ENCODE measurements around the gene CLIP1. TPM values are rescaled to one million over a fixed set of nuclear protein-coding genes. Genes with fewer than 3 reads are reported as not detected.
"Not testable (repeated sequence)": the region's sequence is repeated elsewhere in the genome, so short reads cannot be mapped to it uniquely, and the experiment has no call there.

Gene CLIP1
- total RNA-seq, 2 experiments from 2014 or later = 52.0 to 54.9 TPM

DNA sequence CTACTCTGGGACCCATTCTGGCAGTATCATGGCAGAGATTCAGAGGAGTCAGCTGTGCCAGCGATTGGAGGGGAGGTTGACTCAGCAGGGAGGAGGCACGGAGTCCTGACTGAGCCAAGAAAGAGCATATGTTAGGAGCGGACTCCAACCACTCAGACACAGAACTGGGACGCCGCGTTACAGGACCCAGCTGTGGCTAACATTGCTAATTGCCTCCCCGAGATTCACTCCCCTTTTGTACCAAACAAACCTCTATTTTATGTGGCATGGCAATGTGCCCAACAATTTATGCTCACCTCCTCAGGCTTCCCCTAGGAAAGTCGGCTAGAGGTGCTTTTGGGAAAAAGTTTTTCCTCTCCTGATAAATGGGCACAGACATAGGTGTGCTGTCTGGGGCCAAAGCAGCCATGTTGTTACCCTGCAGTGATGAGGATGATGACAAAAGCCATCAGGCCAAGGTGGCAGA is 15.2 kb upstream of the CLIP1 start:
- no peaks in the 10 kb centered on the region for H3K9me3 Mint-ChIP-seq
- CTCF ChIA-PET = no interaction called here
- no peak overlapping the region for H3K27ac ChIP-seq (ENCODE audit: low read depth in 1 of 2, low read length in 2 of 2)
- no peak overlapping the region for H3K4me3 ChIP-seq (ENCODE audit: low read length)
- intact Hi-C loops (cut with DNase I, micrococcal nuclease) = no loop called here
- no peaks in the 10 kb centered on the region for H3K36me3 ChIP-seq (ENCODE audit: insufficient read depth, low read length)
- H3K4me1 Mint-ChIP-seq (ENCODE audit: low read depth) = no peaks in the 10 kb centered on the region
- no peaks in the 10 kb centered on the region for H3K9me3 ChIP-seq (ENCODE audit: control insufficient read depth in 1 of 2, insufficient read depth in 1 of 2, low read length in 2 of 2)
- no peaks in the 10 kb centered on the region for H3K27me3 Mint-ChIP-seq
- TF ChIP-seq, protein P1, sequence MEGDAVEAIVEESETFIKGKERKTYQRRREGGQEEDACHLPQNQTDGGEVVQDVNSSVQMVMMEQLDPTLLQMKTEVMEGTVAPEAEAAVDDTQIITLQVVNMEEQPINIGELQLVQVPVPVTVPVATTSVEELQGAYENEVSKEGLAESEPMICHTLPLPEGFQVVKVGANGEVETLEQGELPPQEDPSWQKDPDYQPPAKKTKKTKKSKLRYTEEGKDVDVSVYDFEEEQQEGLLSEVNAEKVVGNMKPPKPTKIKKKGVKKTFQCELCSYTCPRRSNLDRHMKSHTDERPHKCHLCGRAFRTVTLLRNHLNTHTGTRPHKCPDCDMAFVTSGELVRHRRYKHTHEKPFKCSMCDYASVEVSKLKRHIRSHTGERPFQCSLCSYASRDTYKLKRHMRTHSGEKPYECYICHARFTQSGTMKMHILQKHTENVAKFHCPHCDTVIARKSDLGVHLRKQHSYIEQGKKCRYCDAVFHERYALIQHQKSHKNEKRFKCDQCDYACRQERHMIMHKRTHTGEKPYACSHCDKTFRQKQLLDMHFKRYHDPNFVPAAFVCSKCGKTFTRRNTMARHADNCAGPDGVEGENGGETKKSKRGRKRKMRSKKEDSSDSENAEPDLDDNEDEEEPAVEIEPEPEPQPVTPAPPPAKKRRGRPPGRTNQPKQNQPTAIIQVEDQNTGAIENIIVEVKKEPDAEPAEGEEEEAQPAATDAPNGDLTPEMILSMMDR (IDR thresholded peaks at IDR 0.05) = no peak
- DNase-seq (no peak), ATAC-seq (ENCODE audit: poor library complexity) (no peak)
- no peak overlapping the region for H3K4me3 Mint-ChIP-seq
- H3K4me1 ChIP-seq (ENCODE audit: insufficient read depth, low read length) = no peaks in the 10 kb centered on the region
- no peak overlapping the region for H3K27ac Mint-ChIP-seq
- no peaks in the 10 kb centered on the region for H3K36me3 Mint-ChIP-seq (ENCODE audit: low read depth)
- H3K27me3 ChIP-seq (ENCODE audit: control insufficient read depth in 1 of 2, insufficient read depth in 2 of 2, low read length in 2 of 2) = no peaks in the 10 kb centered on the region
- POLR2A ChIA-PET = no interaction called here

DNA sequence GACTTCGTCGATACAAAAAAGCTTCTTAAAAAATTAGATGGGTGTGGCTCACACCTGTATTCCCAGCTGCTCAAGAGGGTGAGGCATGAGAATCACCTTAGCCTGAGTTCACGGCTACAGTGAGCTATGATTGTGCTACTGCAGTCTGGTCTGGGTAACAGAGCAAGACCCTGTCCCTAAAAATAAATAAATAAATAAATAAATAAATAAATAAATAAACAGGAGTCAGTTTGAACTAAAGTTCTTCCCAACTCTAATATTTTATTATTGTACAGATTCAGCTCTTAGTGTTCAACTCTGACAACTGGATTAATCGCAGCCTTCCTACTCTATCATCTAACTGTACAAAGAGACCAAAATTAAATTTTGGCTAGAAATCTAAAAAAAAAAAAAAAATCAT is 12.7 kb upstream of the CLIP1 start:
- H3K4me1 ChIP-seq (ENCODE audit: insufficient read depth, low read length) = no peaks in the 10 kb centered on the region
- ChIA-PET CTCF (interaction anchor here (0.7 kb wide), 1 partner anchor 32 kb away, joined by 3 read pairs; no protein-coding TSS in a partner anchor), POLR2A (interaction anchor here (1.0 kb wide), 1 partner anchor 13 kb away, joined by 3 read pairs; the partner anchor contains the start of gene CLIP1)
- Mint-ChIP-seq H3K9me3 (no peaks in the 10 kb centered on the region), H3K36me3 (ENCODE audit: low read depth) (no peaks in the 10 kb centered on the region), H3K27ac (no peak overlapping the region), H3K4me1 (ENCODE audit: low read depth) (no peaks in the 10 kb centered on the region), H3K27me3 (no peaks in the 10 kb centered on the region), H3K4me3 (no peak overlapping the region)
- H3K27me3 ChIP-seq (ENCODE audit: control insufficient read depth in 1 of 2, insufficient read depth in 2 of 2, low read length in 2 of 2) = no peaks in the 10 kb centered on the region
- H3K27ac ChIP-seq (ENCODE audit: low read depth in 1 of 2, low read length in 2 of 2) = no peak overlapping the region
- H3K9me3 ChIP-seq (ENCODE audit: control insufficient read depth in 1 of 2, insufficient read depth in 1 of 2, low read length in 2 of 2) = no peaks in the 10 kb centered on the region
- H3K36me3 ChIP-seq (ENCODE audit: insufficient read depth, low read length) = no peaks in the 10 kb centered on the region
- TF ChIP-seq, protein P1 (IDR thresholded peaks at IDR 0.05) = no peak
- intact Hi-C loops (cut with DNase I, micrococcal nuclease) = no loop called here
- no peak overlapping the region for H3K4me3 ChIP-seq (ENCODE audit: low read length)
- DNase-seq (no peak), ATAC-seq (ENCODE audit: poor library complexity) (no peak)

DNA sequence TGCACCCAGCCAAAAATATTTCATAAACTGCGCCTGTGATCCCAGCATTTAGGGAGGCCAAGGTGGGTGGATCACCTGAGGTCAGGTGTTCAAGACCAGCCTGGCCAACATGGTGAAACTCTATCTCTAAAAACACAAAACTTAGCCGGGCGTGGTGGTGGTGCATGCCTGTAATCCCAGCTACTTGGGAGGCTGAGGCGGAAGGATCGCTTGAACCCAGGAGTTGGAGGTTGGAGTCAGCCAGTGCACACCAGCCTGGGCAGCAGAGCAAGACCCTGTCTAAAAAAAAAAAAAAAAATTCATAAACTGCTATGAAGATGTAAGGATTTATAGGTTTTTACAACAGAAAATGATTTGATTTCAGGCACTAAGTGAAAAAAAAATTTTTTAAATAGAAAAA is 6.6 kb upstream of the CLIP1 start:
- H3K4me1 ChIP-seq (ENCODE audit: insufficient read depth, low read length); H3K36me3 Mint-ChIP-seq (ENCODE audit: low read depth); DNase-seq; H3K27me3 Mint-ChIP-seq; POLR2A ChIA-PET; H3K27ac Mint-ChIP-seq; H3K4me3 Mint-ChIP-seq; H3K4me1 Mint-ChIP-seq (ENCODE audit: low read depth); CTCF ChIA-PET; H3K36me3 ChIP-seq (ENCODE audit: insufficient read depth, low read length); intact Hi-C loops (cut with DNase I, micrococcal nuclease); H3K27ac ChIP-seq (ENCODE audit: low read depth in 1 of 2, low read length in 2 of 2); ATAC-seq (ENCODE audit: poor library complexity); H3K27me3 ChIP-seq (ENCODE audit: control insufficient read depth in 1 of 2, insufficient read depth in 2 of 2, low read length in 2 of 2); H3K9me3 Mint-ChIP-seq; H3K9me3 ChIP-seq (ENCODE audit: control insufficient read depth in 1 of 2, insufficient read depth in 1 of 2, low read length in 2 of 2); H3K4me3 ChIP-seq (ENCODE audit: low read length): not testable (repeated sequence)

DNA sequence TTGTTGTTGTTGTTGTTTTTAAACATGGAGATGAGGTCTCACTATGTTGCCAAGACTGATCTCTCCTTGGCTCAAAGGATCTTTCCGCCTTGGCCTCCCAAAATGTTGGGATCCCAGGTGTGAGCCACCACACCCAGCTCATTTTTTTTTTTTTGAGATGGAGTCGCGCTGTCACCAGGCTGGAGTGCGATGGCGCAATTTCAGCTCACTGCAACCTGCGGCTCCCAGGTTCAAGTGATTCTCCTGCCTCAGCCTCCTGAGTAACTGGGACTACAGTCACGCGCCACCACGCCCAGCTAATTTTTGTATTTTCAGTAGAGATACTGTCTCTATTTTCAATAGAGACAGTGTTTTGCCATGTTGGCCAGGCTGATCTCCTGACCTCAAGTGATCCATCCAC is 4.9 kb upstream of the CLIP1 start:
- ChIA-PET CTCF (no interaction called here), POLR2A (no interaction called here)
- intact Hi-C loops (cut with DNase I, micrococcal nuclease) = no loop called here
- no peak for ATAC-seq (ENCODE audit: poor library complexity)
- Histone ChIP-seq H3K36me3 (ENCODE audit: insufficient read depth, low read length) (no peaks in the 10 kb centered on the region), H3K27ac (ENCODE audit: low read depth in 1 of 2, low read length in 2 of 2) (no peak overlapping the region), H3K4me3 (ENCODE audit: low read length) (no peak overlapping the region), H3K27me3 (ENCODE audit: control insufficient read depth in 1 of 2, insufficient read depth in 2 of 2, low read length in 2 of 2) (no peaks in the 10 kb centered on the region), H3K9me3 (ENCODE audit: control insufficient read depth in 1 of 2, insufficient read depth in 1 of 2, low read length in 2 of 2) (no peaks in the 10 kb centered on the region), H3K4me1 (ENCODE audit: insufficient read depth, low read length) (peaks cover 12% of the 10 kb centered on the region)
- H3K27me3 Mint-ChIP-seq = no peaks in the 10 kb centered on the region
- no peak for DNase-seq
- H3K9me3 Mint-ChIP-seq = no peaks in the 10 kb centered on the region
- TF ChIP-seq, protein P1 (IDR thresholded peaks at IDR 0.05) = no peak
- H3K27ac Mint-ChIP-seq = no peak overlapping the region
- H3K36me3 Mint-ChIP-seq (ENCODE audit: low read depth) = peaks cover 5% of the 10 kb centered on the region
- no peak overlapping the region for H3K4me3 Mint-ChIP-seq
- peaks cover 13% of the 10 kb centered on the region for H3K4me1 Mint-ChIP-seq (ENCODE audit: low read depth)

Data from CD4-positive, alpha-beta T cell (primary cell).